NK-92 (cell line): ENCODE measurements around the gene KIFC3.
"Not testable (repeated sequence)": the region's sequence is repeated elsewhere in the genome, so short reads cannot be mapped to it uniquely, and the experiment has no call there.

Experiments
- DNase-seq: peaks from one replicate; lab custom pipeline; 2025; ENCODE audit not compliant: unreplicated experiment; lab: John Stamatoyannopoulos, UW

KIFC3 gene

GRCh38 chr16:57743458-57743857 lies 58.8 kb downstream of the KIFC3 start:
- no peak for DNase-seq

GRCh38 chr16:57742543-57742942 lies 59.7 kb downstream of the KIFC3 start:
- DNase-seq, result no peak

- no peak for DNase-seq
Measured at GRCh38 chr16:57741660-57742191, 60.6 kb downstream of the KIFC3 start.

GRCh38 chr16:57740423-57741071 lies 61.7 kb downstream of the KIFC3 start:
- no peak for DNase-seq

- no peak for DNase-seq
Measured at GRCh38 chr16:57739756-57740422, 62.4 kb downstream of the KIFC3 start.

- DNase-seq, result no peak
Measured at GRCh38 chr16:57738844-57739243, 63.4 kb downstream of the KIFC3 start.

GRCh38 chr16:57736419-57737351 lies 65.6 kb downstream of the KIFC3 start:
- DNase-seq, result no peak

- no peak for DNase-seq
Measured at GRCh38 chr16:57735755-57736418, 66.4 kb downstream of the KIFC3 start, which contains the start of gene KATNB1. Gene KATNB1 (plus strand): TSS chr16:57735770. CDS start chr16:57737244, 1,474 bp downstream.

- peak; percentile 85 for DNase-seq
Measured at GRCh38 chr16:57734925-57735754, 67.2 kb downstream of the KIFC3 start.

- DNase-seq, result no peak
Measured at GRCh38 chr16:57734308-57734924, 67.9 kb downstream of the KIFC3 start.

- no peak for DNase-seq
Measured at GRCh38 chr16:57732714-57733113, 69.6 kb downstream of the KIFC3 start.

- DNase-seq, result no peak
Measured at GRCh38 chr16:57732037-57732436, 70.3 kb downstream of the KIFC3 start.

GRCh38 chr16:57730771-57731730 lies 71.2 kb downstream of the KIFC3 start:
- no peak for DNase-seq

GRCh38 chr16:57729852-57730251 lies 72.4 kb downstream of the KIFC3 start:
- not testable (repeated sequence) for DNase-seq

GRCh38 chr16:57729182-57729484 lies 73.2 kb downstream of the KIFC3 start:
- no peak for DNase-seq

- no peak for DNase-seq
Measured at GRCh38 chr16:57728336-57729181, 73.7 kb downstream of the KIFC3 start.

GRCh38 chr16:57727610-57728009 lies 74.7 kb downstream of the KIFC3 start:
- DNase-seq, result no peak
